Measurements from ENCODE around the gene PLA2G4C.
A peak's percentile ranks its signal among the peaks of the same experiment; 100 is the strongest.
"Not testable (repeated sequence)": the region's sequence is repeated elsewhere in the genome, so short reads cannot be mapped to it uniquely, and the experiment has no call there.

PLA2G4C gene

DNA sequence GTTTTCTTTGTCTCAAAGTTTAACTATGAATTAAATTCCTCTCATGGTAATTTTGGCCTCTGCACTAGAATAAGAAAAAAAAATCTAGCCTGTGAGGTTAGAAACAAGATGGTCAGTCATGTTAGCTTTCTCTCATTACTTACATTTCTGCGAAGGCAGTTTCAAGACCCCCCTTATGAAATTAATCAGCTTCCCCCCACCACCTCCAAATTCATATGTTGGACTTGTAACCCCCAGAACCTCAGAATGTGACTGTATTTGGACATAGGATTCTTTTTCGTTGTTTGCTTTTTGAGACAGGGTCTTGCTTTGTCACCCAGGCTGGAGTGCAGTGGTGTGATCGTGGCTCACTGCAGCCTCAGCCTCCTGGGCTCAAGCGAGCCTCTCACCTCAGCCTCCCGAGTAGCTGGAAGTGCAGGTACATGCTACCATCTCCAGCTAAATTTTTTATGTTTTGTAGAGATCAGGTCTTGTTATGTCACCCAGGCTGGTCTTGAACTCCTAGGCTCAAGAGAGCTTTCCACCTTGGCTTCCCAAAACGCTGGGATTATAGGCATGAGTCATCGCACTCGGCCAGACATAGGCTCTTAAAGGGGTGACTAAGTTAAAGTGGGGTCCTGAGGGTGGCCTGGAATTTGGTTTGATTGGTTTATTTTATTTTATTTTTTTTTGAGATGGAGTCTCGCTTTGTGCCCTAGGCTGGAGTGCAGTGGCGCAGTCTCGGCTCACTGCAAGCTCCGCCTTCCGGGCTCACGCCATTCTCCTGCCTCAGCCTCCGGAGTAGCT lies 1.4 kb downstream of the PLA2G4C start:
- DNase-seq (ENCODE audit: low read depth), result no peak

DNA sequence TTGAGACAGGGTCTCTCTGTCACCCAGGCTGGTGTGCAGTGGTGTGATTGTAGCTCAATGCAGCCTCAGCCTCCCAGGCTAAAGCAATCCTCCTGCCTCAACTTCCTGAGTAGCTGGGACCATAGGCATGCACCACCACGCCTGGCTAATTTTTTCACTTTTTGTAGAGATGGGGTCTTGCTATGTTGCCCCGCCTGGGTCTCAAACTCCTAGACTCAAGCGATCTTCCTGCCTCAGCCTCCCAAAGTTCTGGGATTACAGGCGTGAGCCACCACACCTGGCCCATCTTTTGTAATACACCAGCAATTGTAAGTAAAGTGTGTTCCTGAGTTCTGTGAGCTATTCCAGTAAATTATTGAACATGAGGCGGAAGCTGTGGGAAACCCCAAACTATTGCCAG lies 6.7 kb downstream of the PLA2G4C start:
- DNase-seq (ENCODE audit: low read depth), result no peak

DNA sequence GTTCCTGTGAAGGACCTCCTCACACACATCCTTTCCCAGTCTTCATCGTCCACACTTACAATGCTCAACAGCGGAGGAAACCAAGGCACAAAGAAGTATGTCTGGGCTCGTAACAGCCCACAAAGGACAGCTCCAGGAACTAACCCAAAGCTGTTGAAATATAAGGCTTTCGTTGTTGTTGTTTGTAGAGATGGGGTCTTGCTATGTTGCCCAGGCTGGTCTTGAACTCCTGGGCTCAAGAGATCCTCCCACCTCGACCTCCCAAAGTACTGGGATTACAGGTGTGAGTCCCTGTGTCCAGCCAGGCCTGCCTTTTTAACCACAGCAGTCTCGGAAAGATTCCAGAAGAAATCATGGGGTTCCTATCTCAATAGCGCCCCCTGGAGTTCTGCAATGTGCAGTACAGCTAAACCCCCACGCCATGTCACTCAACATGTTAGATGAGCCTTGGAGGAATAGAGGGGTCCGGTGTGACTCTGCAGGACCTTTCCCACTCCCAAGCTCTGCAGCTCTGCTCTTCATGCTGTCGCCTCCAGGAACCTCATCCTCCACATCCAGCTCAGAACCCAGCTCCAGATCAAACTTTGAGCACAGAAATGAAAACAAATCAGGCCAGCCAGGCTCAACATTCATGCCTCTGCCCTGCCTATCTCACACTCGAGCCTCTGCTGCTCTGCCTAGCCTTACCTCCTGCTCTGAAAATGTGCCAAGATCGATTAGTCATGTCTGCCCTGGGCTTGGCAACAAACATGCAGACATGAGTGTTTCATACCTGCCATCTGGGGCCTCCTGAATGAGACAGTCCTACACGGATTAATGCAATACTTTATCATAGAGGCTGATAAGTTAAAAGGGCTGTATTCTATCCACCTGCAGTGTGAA lies 7.5 kb downstream of the PLA2G4C start:
- no peak for DNase-seq (ENCODE audit: low read depth)

DNA sequence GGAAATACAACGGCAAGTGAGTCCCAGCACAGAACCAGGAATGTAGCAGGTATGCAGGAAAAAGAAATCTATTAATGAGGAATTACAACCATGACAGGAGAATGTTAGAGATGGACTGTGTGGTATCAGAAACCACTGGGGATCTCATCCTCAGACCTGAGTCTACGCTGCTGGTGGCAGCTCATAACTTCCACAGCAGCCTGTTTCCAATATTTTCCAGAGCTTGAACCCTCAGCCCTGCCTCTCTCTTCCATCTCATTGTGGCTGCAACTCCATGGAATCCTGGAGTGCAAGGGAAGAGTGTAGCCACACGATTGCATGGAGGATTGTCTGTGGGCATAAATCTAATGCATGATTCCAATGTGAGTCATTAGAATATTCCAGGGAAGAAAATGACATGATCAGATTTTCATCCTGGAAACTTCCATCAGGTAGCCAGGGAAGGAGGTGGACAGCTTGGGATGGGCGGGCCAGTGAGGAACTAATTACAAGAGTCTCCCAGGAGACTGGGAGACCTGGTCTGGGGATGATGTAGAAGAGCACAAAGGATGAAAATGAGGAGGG lies 14.9 kb downstream of the PLA2G4C start:
- no peak for DNase-seq (ENCODE audit: low read depth)

DNA sequence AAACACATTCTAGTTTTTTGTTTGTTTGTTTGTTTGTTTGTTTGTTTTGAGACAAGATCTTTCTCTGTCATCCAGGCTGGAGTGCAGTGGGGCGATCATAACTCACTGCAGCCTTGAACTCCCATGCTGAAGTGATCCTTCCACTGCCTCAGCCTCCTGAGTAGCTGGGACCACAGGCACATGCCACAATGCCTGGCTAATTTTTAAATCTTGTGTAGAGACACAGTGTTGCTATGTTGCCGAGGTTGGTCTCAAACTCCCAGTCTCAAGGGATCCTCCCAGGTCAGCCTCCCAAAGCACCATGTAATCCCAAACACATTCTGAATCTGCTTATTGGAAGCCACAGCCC lies 15.8 kb downstream of the PLA2G4C start:
- no peak for DNase-seq (ENCODE audit: low read depth)

DNA sequence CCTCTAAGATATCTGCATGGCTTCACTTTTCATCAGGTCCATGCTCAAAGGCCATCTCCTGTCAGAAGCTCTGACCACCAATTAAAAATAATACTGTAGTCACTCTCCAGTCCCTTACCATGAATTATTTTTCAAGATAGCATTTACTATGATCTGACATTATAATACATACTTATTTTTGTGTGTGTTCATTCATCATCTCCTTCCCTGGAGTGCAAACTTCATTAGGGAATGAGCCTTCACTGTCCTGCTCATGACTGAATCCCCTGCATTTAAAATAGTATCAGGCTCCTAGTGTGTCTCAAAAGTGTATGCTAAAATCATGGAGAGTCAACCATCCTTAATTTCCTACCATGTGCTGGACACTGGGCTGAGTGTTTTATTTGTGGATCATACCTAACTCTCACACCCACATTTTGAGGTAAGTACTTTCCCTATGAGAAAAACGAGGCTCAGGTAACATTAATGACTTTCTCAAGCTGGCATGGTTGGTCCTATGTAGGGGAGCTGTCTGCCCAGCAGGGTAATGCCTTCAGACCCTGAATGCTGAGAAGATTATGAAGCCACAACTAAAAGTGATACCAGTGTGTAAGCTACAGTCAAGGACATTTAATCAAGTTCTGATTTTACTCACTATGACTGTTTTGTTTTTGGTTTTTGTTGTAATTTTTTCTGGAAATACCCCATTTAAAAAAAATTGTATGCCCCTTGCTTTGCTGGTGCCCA lies 16.3 kb downstream of the PLA2G4C start:
- DNase-seq (ENCODE audit: low read depth), result no peak

DNA sequence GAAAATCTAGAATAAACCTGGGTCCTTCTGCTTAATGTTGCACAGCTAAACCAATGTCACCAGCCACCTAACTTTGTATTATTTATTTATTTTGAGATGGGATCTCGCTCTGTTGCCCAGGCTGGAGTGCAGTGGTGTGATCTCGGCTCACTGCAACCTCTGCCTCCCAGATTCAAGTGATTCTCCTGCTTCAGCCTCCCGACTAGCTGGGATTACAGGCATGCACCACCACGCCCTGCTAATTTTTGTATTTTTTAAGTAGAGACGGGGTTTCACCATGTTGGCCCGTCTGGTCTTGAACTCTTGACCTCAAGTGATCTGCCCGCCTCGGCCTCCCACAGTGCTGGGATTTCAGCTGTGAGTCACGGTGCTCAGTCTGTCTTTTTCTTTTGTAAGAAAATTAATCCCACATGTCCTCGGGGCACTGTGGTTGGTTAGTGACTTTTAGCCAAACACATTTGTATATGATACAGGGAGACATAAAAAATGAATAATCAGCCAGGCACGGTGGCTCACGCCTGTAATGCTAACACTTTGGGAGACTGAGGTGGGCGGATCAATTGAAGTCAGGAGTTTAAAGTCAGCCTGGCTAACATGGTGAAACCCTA lies 19.4 kb downstream of the PLA2G4C start:
- DNase-seq (ENCODE audit: low read depth), result peak; percentile 84

DNA sequence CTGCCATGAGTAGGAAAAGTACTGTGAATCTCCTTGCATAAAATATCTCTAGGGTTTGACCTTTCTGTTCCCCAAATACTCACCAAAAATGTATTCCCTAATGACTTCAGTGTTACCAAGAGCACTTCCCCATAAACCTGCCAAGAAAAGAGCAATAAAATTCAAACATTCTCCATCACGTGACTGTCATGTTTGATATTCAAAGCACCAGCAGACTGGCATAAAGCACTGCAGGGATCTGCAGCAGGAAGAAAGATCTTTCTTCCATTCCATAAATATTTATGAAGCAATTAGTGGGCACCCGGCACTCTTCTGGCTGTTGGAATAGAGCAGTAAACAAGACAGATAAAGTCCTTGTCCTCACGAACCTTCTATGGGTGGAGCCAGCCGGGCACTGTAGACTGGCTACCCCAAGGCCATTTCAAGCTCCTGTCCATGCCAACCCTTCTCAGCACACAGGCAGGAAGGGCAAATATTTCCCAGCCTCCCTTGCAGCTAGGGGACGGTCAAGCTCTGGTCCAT lies 20.3 kb downstream of the PLA2G4C start:
- DNase-seq (ENCODE audit: low read depth), result no peak

DNA sequence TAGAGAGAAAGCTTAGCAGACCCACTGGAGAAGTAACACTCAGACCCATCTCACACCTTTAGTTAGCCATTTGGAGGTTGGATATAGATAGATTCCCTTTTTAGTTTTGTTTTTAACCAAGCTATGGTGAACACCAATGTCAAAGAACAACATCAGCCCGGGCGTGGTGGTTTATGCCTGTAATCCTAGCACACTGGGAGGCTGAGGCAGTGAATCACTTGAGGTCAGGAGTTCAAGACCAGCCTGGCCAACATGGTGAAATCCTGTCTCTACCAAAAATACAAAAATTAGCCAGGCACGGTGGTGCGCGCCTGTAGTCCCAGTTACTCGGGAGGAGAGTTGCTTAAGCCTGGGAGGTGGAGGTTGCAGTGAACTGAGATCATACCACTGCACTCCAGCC lies 21.6 kb downstream of the PLA2G4C start:
- DNase-seq (ENCODE audit: low read depth), result not testable (repeated sequence)

DNA sequence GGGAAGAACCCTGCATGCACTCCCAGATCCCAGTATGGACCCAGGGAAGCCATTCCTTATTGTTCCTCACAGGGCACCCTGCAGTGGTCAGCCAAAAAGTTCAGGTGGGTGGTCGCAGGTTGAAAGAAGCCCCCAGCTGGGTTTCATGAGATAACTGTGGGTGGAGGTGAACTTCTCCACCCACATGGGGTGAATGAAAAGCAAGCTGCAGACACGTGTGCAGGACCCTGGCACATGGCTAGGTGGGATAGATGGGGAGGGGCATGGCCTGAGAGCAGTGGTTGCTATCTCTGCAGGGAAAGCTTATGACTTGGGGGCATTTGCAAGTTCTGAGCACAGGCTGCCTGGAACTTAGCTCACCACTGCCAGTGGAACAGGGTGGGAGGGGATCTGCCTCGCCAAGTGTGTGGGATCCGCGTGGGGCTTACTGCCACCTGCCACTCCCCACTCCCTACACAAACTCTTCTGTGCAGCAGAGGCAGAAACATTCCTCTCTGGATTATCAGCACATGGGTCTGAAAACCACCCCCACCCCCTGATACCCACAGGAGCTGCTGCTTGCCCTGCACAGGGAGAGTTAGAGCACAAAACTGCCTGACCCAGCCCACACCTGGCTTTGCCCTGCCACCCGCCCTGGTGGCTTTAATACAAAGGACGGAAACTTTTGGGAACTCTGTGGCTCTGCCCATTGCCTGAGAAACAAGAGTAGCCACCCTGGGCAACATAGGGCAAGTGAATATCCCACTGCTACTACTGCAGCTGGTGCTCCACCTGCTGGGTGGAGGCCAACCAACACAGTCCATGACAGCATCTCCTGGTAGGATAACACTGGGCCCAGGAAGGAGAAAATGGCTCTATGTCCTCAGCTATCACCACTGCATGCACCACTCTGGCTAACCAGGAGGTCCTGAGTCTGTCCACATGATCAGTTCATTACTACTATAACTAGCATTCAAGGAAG lies 24.4 kb downstream of the PLA2G4C start:
- DNase-seq (ENCODE audit: low read depth), result no peak

DNA sequence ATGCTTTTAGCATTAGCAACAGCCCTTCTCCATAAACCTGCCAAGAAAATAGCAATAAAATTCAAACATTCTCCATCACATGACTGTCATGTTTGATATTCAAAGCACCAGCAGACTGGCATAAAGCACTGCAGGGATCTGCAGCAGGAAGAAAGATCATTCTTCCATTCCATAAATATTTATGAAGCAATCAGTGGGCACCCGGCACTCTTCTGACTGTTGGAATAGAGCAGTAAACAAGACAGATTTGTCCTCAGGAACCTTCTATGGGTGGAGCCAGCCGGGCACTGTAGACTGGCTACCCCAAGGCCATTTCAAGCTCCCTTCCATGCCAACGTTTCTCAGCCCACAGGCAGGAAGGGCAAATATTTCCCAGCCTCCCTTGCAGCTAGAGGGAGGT lies 25.5 kb downstream of the PLA2G4C start:
- no peak for DNase-seq (ENCODE audit: low read depth)

DNA sequence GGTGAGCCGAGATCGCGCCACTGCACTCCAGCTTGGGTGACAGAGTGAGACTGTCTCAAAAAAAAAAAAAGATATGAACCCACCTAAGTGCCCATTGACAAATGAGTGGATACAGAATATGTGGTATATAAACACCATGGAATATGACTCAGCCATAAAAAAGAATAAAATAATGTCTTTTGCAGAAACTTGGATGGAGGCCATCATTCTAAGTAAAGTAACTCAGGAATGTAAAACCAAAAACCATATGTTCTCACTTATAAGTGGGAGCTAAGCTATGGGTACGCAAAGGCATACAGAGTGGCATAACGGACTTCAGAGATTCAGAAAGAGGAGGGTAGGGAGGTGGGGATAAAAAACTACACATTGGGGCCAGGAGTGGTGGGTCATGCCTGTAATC lies 29.5 kb downstream of the PLA2G4C start:
- DNase-seq (ENCODE audit: low read depth), result no peak

DNA sequence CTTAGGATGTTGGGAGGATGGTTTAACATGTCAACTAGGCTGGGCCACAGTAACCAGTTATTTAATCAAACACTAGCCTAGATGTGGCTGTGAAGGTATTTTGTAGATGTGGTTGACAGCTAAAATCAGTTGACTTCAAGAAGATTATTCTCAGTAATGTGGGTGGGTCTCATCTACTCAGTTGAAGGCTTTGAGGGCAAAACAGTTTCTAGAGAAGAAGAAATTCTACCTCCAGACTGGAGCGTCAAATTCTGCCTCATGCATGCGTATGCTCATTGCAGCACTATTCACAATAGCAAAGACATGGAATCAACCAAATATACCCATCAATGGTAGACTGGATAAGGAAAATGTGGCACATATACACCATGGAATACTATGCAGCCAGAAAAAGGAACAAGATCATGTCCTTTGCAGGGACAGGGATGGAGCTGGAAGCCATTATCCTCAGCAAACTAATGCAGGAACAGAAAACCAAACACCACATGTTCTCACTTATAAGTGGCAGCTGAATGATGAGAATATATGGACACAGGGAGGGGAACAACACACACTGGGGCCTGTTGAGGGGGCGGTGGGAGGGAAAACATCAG lies 40.3 kb downstream of the PLA2G4C start:
- DNase-seq (ENCODE audit: low read depth), result not testable (repeated sequence)

DNA sequence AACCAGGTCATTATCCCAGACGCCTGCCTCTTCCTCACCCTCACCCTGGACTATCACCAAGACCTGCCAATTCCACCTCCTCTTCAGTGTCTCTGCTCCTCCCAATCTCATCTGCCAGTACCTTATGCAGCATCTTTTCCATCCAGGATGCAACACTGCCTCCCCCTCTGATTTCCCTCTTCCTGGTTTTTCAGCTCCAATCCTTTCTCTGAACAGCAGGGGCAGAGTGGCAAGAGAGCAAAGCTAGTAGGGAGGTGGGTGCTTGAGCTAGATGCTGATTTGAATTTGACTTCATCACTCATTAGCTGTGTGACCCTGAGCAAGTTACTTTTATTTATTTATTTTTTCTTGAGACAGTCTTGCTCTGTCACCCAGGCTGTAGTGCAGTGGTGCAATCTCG lies 41.2 kb downstream of the PLA2G4C start:
- DNase-seq (ENCODE audit: low read depth), result no peak

DNA sequence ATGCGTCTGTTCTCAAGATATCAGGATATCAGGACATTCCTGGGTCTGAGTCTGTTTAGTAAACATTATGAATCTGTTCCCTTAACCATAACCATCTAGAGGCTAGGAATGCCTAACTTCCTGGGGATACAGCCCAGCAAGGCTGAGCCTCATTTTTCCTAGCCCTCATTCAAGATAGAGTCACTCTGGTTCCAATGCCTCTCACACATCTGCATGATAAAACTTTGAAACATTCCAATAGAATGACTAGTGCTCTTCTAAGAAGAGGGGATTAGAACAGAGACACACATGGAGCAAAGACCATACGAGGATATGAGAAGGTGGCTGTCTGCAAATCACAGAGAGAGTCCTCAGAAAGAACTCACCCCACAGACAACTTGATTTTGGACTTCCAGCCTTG lies 46.1 kb downstream of the PLA2G4C start:
- DNase-seq (ENCODE audit: low read depth), result no peak

DNA sequence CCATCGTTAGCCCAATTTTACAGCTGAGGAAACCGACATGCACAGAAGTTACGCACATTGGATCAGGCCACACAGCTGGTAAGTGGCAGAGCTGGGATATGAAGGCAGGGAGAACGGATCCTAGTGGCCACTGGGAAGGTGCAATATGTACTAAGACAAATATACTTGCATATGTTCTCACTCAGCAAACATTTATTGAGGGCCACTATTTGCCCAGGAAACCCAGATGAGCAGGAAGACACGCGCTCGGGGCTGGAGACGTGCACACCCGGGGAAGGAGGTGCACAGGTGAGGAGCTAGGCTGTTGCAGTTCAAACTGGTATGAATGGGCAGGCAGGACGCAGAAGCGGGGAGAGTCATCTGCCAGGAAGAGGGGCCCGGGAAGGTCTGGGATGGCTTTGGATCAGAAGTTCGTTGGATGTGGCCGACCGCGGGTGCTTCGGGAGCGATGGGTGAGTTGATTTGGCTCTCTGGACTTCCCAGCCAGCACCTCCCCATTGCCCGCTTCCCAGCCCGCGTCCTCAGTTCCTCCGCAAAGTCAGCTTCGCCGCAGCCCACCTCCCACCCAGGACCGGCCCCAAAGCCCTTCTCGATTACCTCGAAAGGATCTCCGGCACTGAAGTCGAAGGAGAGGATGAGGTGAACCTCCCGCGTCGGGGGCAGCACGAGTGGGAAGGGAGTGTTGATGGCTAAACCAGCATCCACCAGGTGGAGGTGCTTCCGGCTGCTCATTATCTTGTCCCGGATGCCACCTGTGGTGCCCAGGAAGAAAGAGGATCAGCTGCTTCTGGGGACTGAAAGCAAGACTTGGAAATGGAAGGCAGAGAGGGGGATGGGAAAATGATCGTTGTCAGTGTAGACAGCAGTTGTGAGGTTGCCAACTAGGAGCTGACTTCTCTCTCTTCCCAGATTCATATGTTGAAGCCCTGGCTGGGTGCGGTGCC lies 48.9 kb downstream of the PLA2G4C start:
- no peak for DNase-seq (ENCODE audit: low read depth)

DNA sequence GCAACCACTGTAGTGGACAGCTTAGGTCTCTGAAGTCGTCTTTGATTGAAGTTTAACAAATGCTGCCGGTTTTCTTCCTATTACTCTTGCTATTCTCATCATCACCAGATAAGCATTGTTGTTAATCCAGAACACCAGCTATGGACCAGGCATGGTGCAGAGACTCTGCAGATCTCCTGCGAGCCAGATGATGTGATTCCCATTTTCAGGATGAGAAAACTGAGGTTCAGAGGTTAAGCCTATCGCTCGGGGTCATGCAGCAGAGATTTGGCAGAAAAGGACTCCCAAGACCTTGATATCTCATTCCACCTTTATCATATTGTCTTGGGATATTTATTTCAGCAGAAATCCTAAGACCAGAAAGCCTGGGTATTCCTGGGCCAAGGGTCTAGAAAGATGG lies 50.2 kb downstream of the PLA2G4C start:
- no peak for DNase-seq (ENCODE audit: low read depth)

DNA sequence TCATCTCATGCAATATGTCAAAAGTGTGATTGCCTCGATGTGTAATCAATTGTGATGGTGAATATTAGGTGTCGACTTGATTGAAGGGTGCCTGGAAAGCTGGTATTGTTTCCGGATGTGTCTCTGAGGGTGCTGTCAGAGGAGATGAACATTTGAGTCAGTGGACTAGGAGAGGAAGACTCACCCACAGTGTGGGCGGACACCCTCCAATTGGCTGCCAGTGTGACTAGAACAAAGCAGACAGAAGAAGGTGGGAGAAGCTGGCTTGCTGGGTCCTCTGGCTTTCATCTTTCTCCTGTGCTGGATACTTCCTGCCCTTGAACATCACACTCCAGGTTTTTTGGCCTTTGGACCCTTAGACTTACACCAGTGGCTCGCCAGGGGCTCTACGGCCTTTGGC lies 51.3 kb downstream of the PLA2G4C start:
- no peak for DNase-seq (ENCODE audit: low read depth)

DNA sequence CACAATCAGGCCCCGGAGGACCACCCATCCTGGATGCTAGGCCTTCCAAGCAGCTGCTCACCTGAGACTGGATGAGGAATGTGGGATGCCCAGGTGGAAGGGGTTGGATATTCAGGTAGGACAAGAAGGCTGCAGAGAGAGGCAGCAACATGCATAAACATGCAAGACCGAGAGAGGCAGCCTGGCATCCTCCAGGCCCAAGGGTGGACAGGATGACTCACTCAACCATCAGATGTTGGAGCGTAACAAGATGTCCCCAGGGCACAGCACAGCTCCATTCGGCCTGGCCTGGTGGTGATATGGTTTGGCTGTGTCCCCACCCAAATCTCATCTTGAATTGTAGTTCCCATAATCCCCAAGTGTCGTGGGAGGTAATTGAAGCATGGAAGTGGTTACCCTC lies 56.8 kb downstream of the PLA2G4C start:
- no peak for DNase-seq (ENCODE audit: low read depth)

Data from fibroblast of the conjunctiva (primary cell).